Stomach (tissue), 9 donors: Measurements from ENCODE around the gene PCDHGA1. TPM values are rescaled to one million over a fixed set of nuclear protein-coding genes. Genes with fewer than 3 reads are reported as not detected.
A peak's percentile ranks its signal among the peaks of the same experiment; 100 is the strongest.
"Not testable (repeated sequence)": the region's sequence is repeated elsewhere in the genome, so short reads cannot be mapped to it uniquely, and the experiment has no call there.

Source experiments
- DNase-seq, 2 donors: peaks; one replicate each; pipeline versions ENCODE4 v3.0.0 to v3.0.0-alpha.2; 2013 to 2019
- H3K27ac ChIP-seq, 5 donors: fragments of 200-600 bp in 4 of 5; sonication (generic) in 4 of 5; one replicate each; pipeline ENCODE4 v1.5.1; 2013 to 2019; ENCODE audit warnings: mild to moderate bottlenecking in 1 of 5, moderate library complexity in 1 of 5
- H3K27me3 ChIP-seq, 3 donors: fragments of 200-600 bp; sonication (generic); one replicate each; pipeline ENCODE4 v1.5.1; 2017 to 2019; ENCODE audit warnings: mixed run types in 1 of 3
- H3K36me3 ChIP-seq, 4 donors: fragments of 200-600 bp; sonication (generic); 1 replicate in 3 of 4; 2 replicates in 1 of 4; pipeline ENCODE4 v1.5.1; 2016 to 2019
- H3K4me1 ChIP-seq, 4 donors: fragments of 200-600 bp; sonication (generic); one replicate each; pipeline ENCODE4 v1.5.1; 2016 to 2019
- H3K4me3 ChIP-seq, 4 donors: fragments of 200-600 bp; sonication (generic) in 3 of 4; one replicate each; pipeline ENCODE4 v1.5.1; 2016 to 2019; ENCODE audit warnings: mild to moderate bottlenecking in 1 of 4
- H3K9me3 ChIP-seq, 4 donors: fragments of 200-600 bp; sonication (generic); one replicate each; pipeline ENCODE4 v1.5.1; 2016 to 2019
- CTCF ChIP-seq, 7 experiments: fragments of 450-650 bp in 4 of 7; fragments of 200-600 bp in 3 of 7; sonication (generic) in 3 of 7; IDR thresholded peaks; one replicate each; pipeline ENCODE4 v1.5.1; 2016 to 2019; ENCODE audit warnings: antibody characterized with exemption in 7 of 7, control low read depth in 2 of 7, mild to moderate bottlenecking in 1 of 7
- EP300 ChIP-seq: sonication (generic); formaldehyde crosslinking; IDR thresholded peaks from one replicate; pipeline ENCODE4 v1.6.1; 2017; ENCODE audit warnings: antibody characterized with exemption
- POLR2A ChIP-seq, 4 donors: fragments of 450-650 bp; IDR thresholded peaks; one replicate each; pipeline ENCODE4 v1.6.1; 2016; ENCODE audit warnings: antibody characterized with exemption in 4 of 4, control low read depth in 2 of 4, mild to moderate bottlenecking in 1 of 4, moderate library complexity in 1 of 4
- POLR2AphosphoS5 ChIP-seq, 3 donors: sonication (generic); formaldehyde crosslinking; IDR thresholded peaks; one replicate each; pipeline ENCODE4 v1.6.1; 2016; ENCODE audit warnings: antibody characterized with exemption in 3 of 3
- WGBS, 5 donors: extraction: QIAGEN DNeasy Blood & Tissue Kit in 3 of 5; methylation state at CpG; one replicate each; pipeline versions ENCODE4 v1.1.5 to v1.1.7; 2013 to 2018; 5-methylcytosine and 5-hydroxymethylcytosine counted together
- intact Hi-C: fragments of 100-400 bp; cut with DNase I; formaldehyde crosslinking; loops from one replicate; pipeline ENCODE4 v1.15.1; 2023; ENCODE audit warnings: low total_unique reads
- polyA plus RNA-seq, 3 donors: library from polyadenylated mRNA; stranded (reverse); fragments of 200-250 nt; gene quantifications; one replicate each; pipeline ENCODE4 v1.2.3, GENCODE V29; 2013
- total RNA-seq, 5 donors: library from RNA; depleted of rRNA; stranded (reverse); fragments of >200 nt; gene quantifications; one replicate each; pipeline versions ENCODE4 v1.1.0 to v1.2.3, GENCODE V29; 2014 to 2016
- donor health status: healthy with polysubstance abuse.
- donor health status: Bipolar disorder and iron deficiency.
- donor health status: healthy.

Gene PCDHGA1
- total and polyA plus RNA-seq, 8 donors = 0.13 to 0.18 TPM; not detected in 6

DNA sequence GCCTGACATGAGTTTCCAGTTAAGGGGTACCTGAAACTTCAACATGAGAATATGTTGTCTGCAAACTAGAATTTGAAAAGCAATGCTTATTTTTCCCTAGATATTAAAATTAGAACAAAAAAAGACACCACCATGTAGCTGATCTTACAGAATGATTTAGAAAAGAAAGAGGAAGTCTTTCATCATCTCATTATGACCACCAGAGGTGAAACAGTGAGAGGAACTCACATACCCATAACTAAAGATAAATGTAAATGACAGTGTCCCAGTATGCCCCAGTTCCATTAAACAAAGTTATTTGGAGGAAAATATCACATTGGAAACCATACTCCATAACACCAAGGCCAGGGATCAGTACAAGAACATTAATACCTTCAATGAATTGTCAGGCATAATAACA lies 16.6 kb upstream of the PCDHGA1 start:
- Histone ChIP-seq H3K9me3 (peaks cover 60 to 100% (median 99%) of the 10 kb centered on the region in 4 donors), H3K4me3 (no peak overlapping the region), H3K4me1 (no peaks in the 10 kb centered on the region), H3K27ac (no peak overlapping the region), H3K36me3 (peaks cover 5 to 81% (median 43%) of the 10 kb centered on the region in 4 donors), H3K27me3 (no peaks in the 10 kb centered on the region)
- TF ChIP-seq POLR2A (IDR thresholded peaks at IDR 0.05) (no peak), EP300 (no peak), CTCF (IDR thresholded peaks at IDR 0.05) (no peak), POLR2AphosphoS5 (IDR thresholded peaks at IDR 0.05) (no peak)
- DNase-seq = no peak
- intact Hi-C loops = no loop called here

GRCh38 chr5:141316963-141317362 lies 13.4 kb upstream of the PCDHGA1 start:
- Histone ChIP-seq H3K36me3 (peaks cover 14 to 78% (median 54%) of the 10 kb centered on the region in 4 donors), H3K4me1 (peaks cover 0 to 12% (median 8%) of the 10 kb centered on the region in 4 donors), H3K9me3 (peaks cover 75 to 93% (median 85%) of the 10 kb centered on the region in 4 donors)
- intact Hi-C loops, H3K4me3 ChIP-seq, H3K27me3 ChIP-seq, H3K27ac ChIP-seq, DNase-seq: not testable (repeated sequence)
- WGBS, 5 donors = 85 to 93% (median 89%) methylated on average over 4 of the region's 4 CpGs

- 97 to 99% (median 98%) methylated on average over 6 of the region's 6 CpGs for WGBS, 5 donors
- intact Hi-C loops = no loop called here
- TF ChIP-seq CTCF (IDR thresholded peaks at IDR 0.05) (no peak), EP300 (no peak), POLR2AphosphoS5 (IDR thresholded peaks at IDR 0.05) (no peak), POLR2A (IDR thresholded peaks at IDR 0.05) (no peak)
Observed at GRCh38 chr5:141319202-141319601, 11.1 kb upstream of the PCDHGA1 start.

DNA sequence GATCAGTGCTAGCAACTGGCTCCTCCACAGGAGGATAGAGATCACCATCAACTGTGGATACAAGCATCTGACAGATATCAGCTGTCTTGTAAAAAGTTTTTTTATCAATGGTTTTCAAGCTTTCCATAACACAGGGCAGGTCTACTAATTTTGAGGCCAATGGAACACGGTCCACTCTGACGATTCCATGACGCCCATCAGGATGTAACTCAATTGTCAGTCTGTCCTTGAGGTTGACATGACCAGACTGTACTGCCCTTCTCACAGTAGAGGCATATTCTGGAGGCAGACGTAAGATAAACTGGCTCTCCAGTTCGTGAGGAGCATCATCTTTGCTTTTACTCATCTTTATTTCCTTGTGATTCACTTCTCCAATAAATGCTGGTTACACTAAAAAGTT lies 10.6 kb upstream of the PCDHGA1 start:
- intact Hi-C loops = loop anchor here (10.0 kb wide), 1 partner anchor 215 kb away; no protein-coding TSS in a partner anchor
- H3K4me1 ChIP-seq = peaks cover 0 to 12% (median 8%) of the 10 kb centered on the region in 4 donors
- DNase-seq = no peak
- peak overlapping the region in 2 of 5 donors; percentile 92 to 95 for H3K27ac ChIP-seq
- H3K4me3 ChIP-seq = peak overlapping the region; percentile 63 to 82 (median 72)
- WGBS, 5 donors = 70 to 79% (median 76%) methylated on average over 5 of the region's 5 CpGs
- no peak for TF ChIP-seq POLR2A (IDR thresholded peaks at IDR 0.05)
- TF ChIP-seq POLR2AphosphoS5 (IDR thresholded peaks at IDR 0.05) = no peak
- no peak for TF ChIP-seq CTCF (IDR thresholded peaks at IDR 0.05)
- TF ChIP-seq EP300 = no peak
- peaks cover 14 to 52% (median 48%) of the 10 kb centered on the region in 4 donors for H3K36me3 ChIP-seq
- no peaks in the 10 kb centered on the region for H3K27me3 ChIP-seq
- peaks cover 59 to 91% (median 75%) of the 10 kb centered on the region in 4 donors for H3K9me3 ChIP-seq

More at GRCh38 chr5:141319202-141319601, 11.1 kb upstream of the PCDHGA1 start:
- Histone ChIP-seq H3K36me3 (peaks cover 14 to 56% (median 48%) of the 10 kb centered on the region in 4 donors), H3K4me3 (peak overlapping the region in 2 of 4 donors; percentile 63 to 67), H3K27ac (no peak overlapping the region), H3K27me3 (no peaks in the 10 kb centered on the region), H3K9me3 (peaks cover 59 to 93% (median 78%) of the 10 kb centered on the region in 4 donors), H3K4me1 (peaks cover 0 to 12% (median 8%) of the 10 kb centered on the region in 4 donors)
- no peak for DNase-seq
